Immature natural killer cell (primary cell): ENCODE results near the gene SLC16A2. TPM values are rescaled to one million over a fixed set of nuclear protein-coding genes. Genes with fewer than 3 reads are reported as not detected.
A peak's percentile ranks its signal among the peaks of the same experiment; 100 is the strongest.

Source experiments
- DNase-seq, 3 donors: peaks; one replicate each; pipeline ENCODE4 v3.0.0; 2022; ENCODE audit warnings: mixed read lengths in 1 of 3
- H3K27ac Mint-ChIP-seq, 6 donors: one replicate each; pipeline ENCODE4 v1.8.0; 2020; ENCODE audit warnings: mixed read lengths in 6 of 6, mild to moderate bottlenecking in 5 of 6, inconsistent platforms in 4 of 6, moderate library complexity in 3 of 6
- H3K27me3 Mint-ChIP-seq, 3 donors: one replicate each; pipeline ENCODE4 v1.8.0; 2020 to 2021; ENCODE audit warnings: low read depth in 3 of 3, mild to moderate bottlenecking in 3 of 3, mixed read lengths in 3 of 3, moderate library complexity in 3 of 3, inconsistent platforms in 1 of 3
- H3K36me3 Mint-ChIP-seq, 3 donors: one replicate each; pipeline ENCODE4 v1.8.0; 2020; ENCODE audit warnings: mixed read lengths in 3 of 3, inconsistent platforms in 2 of 3, mild to moderate bottlenecking in 2 of 3
- H3K4me1 Mint-ChIP-seq, 2 donors: one replicate each; pipeline ENCODE4 v1.8.0; 2020; ENCODE audit warnings: inconsistent platforms in 2 of 2, mild to moderate bottlenecking in 2 of 2, mixed read lengths in 2 of 2, moderate library complexity in 1 of 2
- H3K4me3 Mint-ChIP-seq, 5 donors: one replicate each; pipeline ENCODE4 v1.8.0; 2020; ENCODE audit warnings: mild to moderate bottlenecking in 5 of 5, mixed read lengths in 5 of 5, inconsistent platforms in 3 of 5, moderate library complexity in 3 of 5
- H3K9me3 Mint-ChIP-seq, 6 donors: one replicate each; pipeline ENCODE4 v1.8.0; 2020; ENCODE audit warnings: mild to moderate bottlenecking in 6 of 6, mixed read lengths in 6 of 6, inconsistent platforms in 4 of 6, moderate library complexity in 3 of 6
- polyA plus RNA-seq, 3 donors: library from polyadenylated mRNA; unstranded; fragments of 300-500 nt; fragmentation: Illumina TruSeq; gene quantifications; one replicate each; pipeline ENCODE4 v1.2.3, GENCODE V29; 2021

SLC16A2 gene
- polyA plus RNA-seq, 3 donors from 2014 or later, result 0.06 to 0.07 TPM; not detected in 1

- DNase-seq, result peak in 2 of 3 donors; percentile 7 to 14
- Mint-ChIP-seq H3K27me3 (peaks cover 9 to 19% (median 13%) of the 10 kb centered on the region in 3 donors), H3K4me3 (peak overlapping the region; percentile 60 to 79 (median 70)), H3K9me3 (no peaks in the 10 kb centered on the region), H3K36me3 (no peaks in the 10 kb centered on the region), H3K27ac (no peak overlapping the region), H3K4me1 (peaks cover 10 to 17% of the 10 kb centered on the region in 2 donors)
Measured at GRCh38 chrX:74422576-74423288, 1.4 kb downstream of the SLC16A2 start.

GRCh38 chrX:74423289-74423998 lies 2.2 kb downstream of the SLC16A2 start:
- Mint-ChIP-seq H3K27ac (no peak overlapping the region), H3K36me3 (no peaks in the 10 kb centered on the region), H3K9me3 (no peaks in the 10 kb centered on the region), H3K27me3 (peaks cover 10 to 19% (median 13%) of the 10 kb centered on the region in 3 donors), H3K4me3 (peak overlapping the region in 1 of 5 donors; percentile 72), H3K4me1 (peaks cover 10 to 17% of the 10 kb centered on the region in 2 donors)
- no peak for DNase-seq

DNA sequence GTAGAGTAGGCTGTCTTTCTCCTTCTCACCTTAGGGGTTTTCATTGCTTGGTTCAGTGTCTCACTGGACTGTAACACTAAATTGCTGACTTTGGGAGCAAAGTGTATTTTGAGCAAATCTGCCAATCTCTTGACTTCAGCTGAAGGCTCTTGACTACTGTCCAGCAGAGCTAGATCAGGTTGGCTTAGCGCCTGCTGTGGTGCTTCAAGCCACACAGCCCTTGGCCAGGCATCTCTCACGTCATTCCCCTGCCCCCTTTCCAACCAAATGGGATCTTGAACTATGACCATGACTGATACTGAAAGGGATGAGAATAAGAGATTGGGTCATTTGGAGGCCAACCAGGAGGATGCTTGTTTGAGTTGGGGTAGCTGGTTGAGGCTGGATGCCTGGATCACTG lies 4.8 kb downstream of the SLC16A2 start:
- H3K4me3 Mint-ChIP-seq, result no peak overlapping the region
- peaks cover 5 to 7% of the 10 kb centered on the region in 2 donors for H3K4me1 Mint-ChIP-seq
- no peaks in the 10 kb centered on the region for H3K9me3 Mint-ChIP-seq
- peaks cover 4 to 14% (median 5%) of the 10 kb centered on the region in 3 donors for H3K27me3 Mint-ChIP-seq
- H3K27ac Mint-ChIP-seq, result no peak overlapping the region
- no peaks in the 10 kb centered on the region for H3K36me3 Mint-ChIP-seq
- no peak for DNase-seq

GRCh38 chrX:74426615-74427014 lies 5.3 kb downstream of the SLC16A2 start:
- no peak for DNase-seq
- peaks cover 1 to 14% (median 5%) of the 10 kb centered on the region in 3 donors for H3K27me3 Mint-ChIP-seq
- H3K36me3 Mint-ChIP-seq, result no peaks in the 10 kb centered on the region
- peaks cover 4 to 5% of the 10 kb centered on the region in 2 donors for H3K4me1 Mint-ChIP-seq
- no peak overlapping the region for H3K4me3 Mint-ChIP-seq
- no peak overlapping the region for H3K27ac Mint-ChIP-seq
- H3K9me3 Mint-ChIP-seq, result no peaks in the 10 kb centered on the region

DNA sequence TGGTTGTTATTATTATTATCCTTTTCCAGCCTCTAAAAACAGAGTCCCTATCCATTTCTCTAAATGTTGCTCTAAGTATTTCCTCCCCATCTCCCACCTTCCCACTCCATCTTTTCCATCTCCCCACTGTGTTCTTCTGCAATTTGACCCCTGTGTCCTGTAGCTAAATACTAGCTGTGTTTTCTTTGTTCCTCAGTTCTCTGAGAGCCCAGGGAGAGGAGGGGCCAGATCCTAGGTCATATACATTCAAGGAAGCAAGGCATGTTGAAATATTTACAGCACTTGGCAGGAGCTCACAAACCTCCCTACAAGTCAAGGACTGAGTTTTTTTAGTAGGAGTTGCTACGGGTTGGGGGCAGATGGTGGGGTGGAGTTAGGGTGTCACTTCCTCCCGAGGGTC lies 10.5 kb downstream of the SLC16A2 start:
- peaks cover 1 to 7% (median 2%) of the 10 kb centered on the region in 3 donors for H3K27me3 Mint-ChIP-seq
- H3K9me3 Mint-ChIP-seq, result no peaks in the 10 kb centered on the region
- no peaks in the 10 kb centered on the region for H3K4me1 Mint-ChIP-seq
- H3K4me3 Mint-ChIP-seq, result no peak overlapping the region
- no peak overlapping the region for H3K27ac Mint-ChIP-seq
- H3K36me3 Mint-ChIP-seq, result no peaks in the 10 kb centered on the region
- no peak for DNase-seq

- Mint-ChIP-seq H3K36me3 (no peaks in the 10 kb centered on the region), H3K27ac (no peak overlapping the region), H3K27me3 (peaks cover 0 to 1% (median 0%) of the 10 kb centered on the region in 3 donors), H3K4me3 (no peak overlapping the region), H3K9me3 (no peaks in the 10 kb centered on the region), H3K4me1 (no peaks in the 10 kb centered on the region)
- DNase-seq, result no peak
Measured at GRCh38 chrX:74434336-74434735, 13.0 kb downstream of the SLC16A2 start.

DNA sequence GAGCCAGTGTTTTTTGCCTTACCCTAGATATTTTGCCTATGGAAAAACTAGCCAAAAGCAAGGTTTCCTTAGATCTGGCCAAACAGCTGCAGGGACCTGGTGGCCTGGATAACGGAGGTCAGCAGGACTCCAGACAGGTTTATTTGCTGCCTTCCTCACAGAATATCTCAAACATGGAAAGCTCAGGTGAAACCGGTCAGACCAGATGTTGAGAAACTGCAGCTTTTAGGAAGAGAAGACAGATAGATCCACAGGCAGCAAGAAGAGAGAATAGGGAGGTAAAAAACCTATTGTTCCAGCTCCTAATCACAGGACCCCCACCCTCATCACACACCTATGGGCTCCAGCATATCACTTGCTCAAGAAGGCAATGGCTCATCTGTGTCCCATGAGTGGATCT lies 16.2 kb downstream of the SLC16A2 start:
- H3K4me1 Mint-ChIP-seq, result no peaks in the 10 kb centered on the region
- no peak for DNase-seq
- H3K4me3 Mint-ChIP-seq, result no peak overlapping the region
- H3K27me3 Mint-ChIP-seq, result peaks cover 0 to 1% (median 0%) of the 10 kb centered on the region in 3 donors
- H3K27ac Mint-ChIP-seq, result no peak overlapping the region
- H3K36me3 Mint-ChIP-seq, result no peaks in the 10 kb centered on the region
- no peaks in the 10 kb centered on the region for H3K9me3 Mint-ChIP-seq

GRCh38 chrX:74438764-74439163 lies 17.5 kb downstream of the SLC16A2 start:
- H3K36me3 Mint-ChIP-seq, result no peaks in the 10 kb centered on the region
- no peaks in the 10 kb centered on the region for H3K4me1 Mint-ChIP-seq
- no peaks in the 10 kb centered on the region for H3K9me3 Mint-ChIP-seq
- H3K4me3 Mint-ChIP-seq, result no peak overlapping the region
- H3K27ac Mint-ChIP-seq, result no peak overlapping the region
- H3K27me3 Mint-ChIP-seq, result peaks cover 0 to 1% (median 0%) of the 10 kb centered on the region in 3 donors
- DNase-seq, result no peak

- DNase-seq, result no peak
- H3K9me3 Mint-ChIP-seq, result no peaks in the 10 kb centered on the region
- H3K27me3 Mint-ChIP-seq, result peaks cover 0 to 4% (median 3%) of the 10 kb centered on the region in 3 donors
- no peak overlapping the region for H3K4me3 Mint-ChIP-seq
- H3K27ac Mint-ChIP-seq, result no peak overlapping the region
- no peaks in the 10 kb centered on the region for H3K4me1 Mint-ChIP-seq
- H3K36me3 Mint-ChIP-seq, result no peaks in the 10 kb centered on the region
Measured at GRCh38 chrX:74445099-74445498, 23.8 kb downstream of the SLC16A2 start.

- Mint-ChIP-seq H3K36me3 (no peaks in the 10 kb centered on the region), H3K27me3 (peaks cover 0 to 4% (median 3%) of the 10 kb centered on the region in 3 donors), H3K4me1 (no peaks in the 10 kb centered on the region), H3K27ac (no peak overlapping the region), H3K9me3 (no peaks in the 10 kb centered on the region), H3K4me3 (no peak overlapping the region)
- DNase-seq, result no peak
Measured at GRCh38 chrX:74446876-74447275, 25.6 kb downstream of the SLC16A2 start.

GRCh38 chrX:74448669-74449068 lies 27.4 kb downstream of the SLC16A2 start:
- Mint-ChIP-seq H3K27me3 (peaks cover 0 to 5% (median 4%) of the 10 kb centered on the region in 3 donors), H3K27ac (no peak overlapping the region), H3K4me1 (no peaks in the 10 kb centered on the region), H3K4me3 (no peak overlapping the region), H3K36me3 (no peaks in the 10 kb centered on the region), H3K9me3 (no peaks in the 10 kb centered on the region)
- DNase-seq, result no peak

DNA sequence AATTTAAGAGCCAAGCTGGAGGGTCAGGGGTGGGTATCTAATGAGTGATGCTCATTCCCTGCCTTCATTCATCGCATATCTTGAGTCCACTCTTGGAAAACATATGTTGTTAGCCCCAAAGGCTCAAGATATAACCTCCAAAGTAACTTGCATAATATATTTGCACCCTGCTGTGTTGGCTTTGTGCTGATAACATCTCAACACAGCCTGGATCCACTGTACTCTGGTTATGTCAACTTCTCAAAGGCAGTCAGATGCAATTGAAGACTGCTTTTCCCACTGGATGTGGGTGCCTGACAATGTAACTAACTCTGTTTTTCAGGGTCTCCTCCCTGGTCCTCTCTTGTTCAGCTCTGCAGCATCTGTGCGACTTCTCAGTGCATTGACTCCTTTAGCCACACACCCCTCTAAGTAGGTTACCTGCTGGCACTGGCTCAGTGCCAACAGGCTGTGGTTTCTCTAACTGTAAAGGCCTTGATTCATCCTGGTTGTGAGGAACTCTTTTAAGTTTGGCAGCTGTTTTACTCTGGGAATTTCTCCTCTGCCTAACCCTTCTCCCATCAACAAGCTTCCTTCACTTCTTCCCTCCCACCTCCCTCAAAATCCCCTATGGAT lies 28.1 kb downstream of the SLC16A2 start:
- H3K27ac Mint-ChIP-seq, result no peak overlapping the region
- H3K4me1 Mint-ChIP-seq, result no peaks in the 10 kb centered on the region
- no peak overlapping the region for H3K4me3 Mint-ChIP-seq
- peaks cover 0 to 4% (median 4%) of the 10 kb centered on the region in 3 donors for H3K27me3 Mint-ChIP-seq
- no peak for DNase-seq
- H3K9me3 Mint-ChIP-seq, result no peaks in the 10 kb centered on the region
- no peaks in the 10 kb centered on the region for H3K36me3 Mint-ChIP-seq

- peaks cover 0 to 4% (median 2%) of the 10 kb centered on the region in 3 donors for H3K27me3 Mint-ChIP-seq
- H3K4me3 Mint-ChIP-seq, result no peak overlapping the region
- no peak for DNase-seq
- H3K36me3 Mint-ChIP-seq, result no peaks in the 10 kb centered on the region
- no peaks in the 10 kb centered on the region for H3K9me3 Mint-ChIP-seq
- H3K27ac Mint-ChIP-seq, result no peak overlapping the region
- H3K4me1 Mint-ChIP-seq, result no peaks in the 10 kb centered on the region
Measured at GRCh38 chrX:74449937-74450330, 28.6 kb downstream of the SLC16A2 start.

- H3K36me3 Mint-ChIP-seq, result no peaks in the 10 kb centered on the region
- peaks cover 0 to 4% (median 3%) of the 10 kb centered on the region in 3 donors for H3K27me3 Mint-ChIP-seq
- H3K4me1 Mint-ChIP-seq, result no peaks in the 10 kb centered on the region
- H3K4me3 Mint-ChIP-seq, result no peak overlapping the region
- no peaks in the 10 kb centered on the region for H3K9me3 Mint-ChIP-seq
- H3K27ac Mint-ChIP-seq, result no peak overlapping the region
- DNase-seq, result no peak
Measured at GRCh38 chrX:74450803-74451449, 29.6 kb downstream of the SLC16A2 start.
